Kidney (tissue), 14 donors: ENCODE results near the gene JMJD4. TPM values are rescaled to one million over a fixed set of nuclear protein-coding genes. Genes with fewer than 3 reads are reported as not detected.

Experiments used
- DNase-seq, 5 donors: peaks; one replicate each; pipeline ENCODE4 v3.0.0-alpha.2; 2013 to 2020
- FAIRE-seq: peaks from 2 replicates; lab custom pipeline; 2012; peaks lifted over from hg19 to GRCh38; lab: Jason Lieb, UNC
- H3K27ac ChIP-seq, 2 donors: one replicate each; pipeline ENCODE4 v1.7.0; 2013; ENCODE audit warnings: low read depth in 2 of 2, low read length in 2 of 2, inconsistent platforms in 1 of 2
- H3K27me3 ChIP-seq: one replicate; pipeline ENCODE4 v1.7.1; 2013; ENCODE audit warnings: low read length, inconsistent platforms; ENCODE audit not compliant: control insufficient read depth, insufficient read depth
- H3K36me3 ChIP-seq, 3 donors: one replicate each; pipeline versions ENCODE4 v1.7.0 to v1.7.1; 2013; ENCODE audit warnings: low read length in 3 of 3, control low read depth in 1 of 3, inconsistent platforms in 1 of 3; ENCODE audit not compliant: insufficient read depth in 3 of 3, control insufficient read depth in 2 of 3
- H3K4me1 ChIP-seq, 3 donors: one replicate each; pipeline versions ENCODE4 v1.7.0 to v1.7.1; 2013; ENCODE audit warnings: low read length in 3 of 3, inconsistent platforms in 1 of 3, low read depth in 1 of 3; ENCODE audit not compliant: control insufficient read depth in 2 of 3, insufficient read depth in 2 of 3
- H3K4me3 ChIP-seq, 3 donors: one replicate each; pipeline versions ENCODE4 v1.7.0 to v1.8.1; 2013; ENCODE audit warnings: low read length in 3 of 3, control low read depth in 1 of 3, inconsistent platforms in 1 of 3
- H3K9ac ChIP-seq, 3 donors: one replicate each; pipeline versions ENCODE4 v1.7.0 to v1.7.1; 2013; ENCODE audit warnings: low read length in 3 of 3, control low read depth in 1 of 3, inconsistent platforms in 1 of 3
- H3K9me3 ChIP-seq, 3 donors: one replicate each; pipeline versions ENCODE4 v1.7.0 to v1.7.1; 2013; ENCODE audit warnings: low read length in 3 of 3, control low read depth in 1 of 3, inconsistent platforms in 1 of 3; ENCODE audit not compliant: control insufficient read depth in 2 of 3, insufficient read depth in 1 of 3
- CTCF ChIP-seq: IDR thresholded peaks from 3 replicates; pipeline ENCODE4 v1.5.1; 2012; ENCODE audit warnings: mild to moderate bottlenecking, moderate library complexity, borderline replicate concordance; ENCODE audit not compliant: insufficient read depth; ENCODE audit errors: extremely low read depth
- intact Hi-C: fragments of 100-400 bp; cut with DNase I; formaldehyde crosslinking; loops from one replicate; pipeline ENCODE4 v1.11.1; 2022
- polyA plus RNA-seq: library from polyadenylated mRNA; stranded (reverse); fragments of 350-450 nt; fragmentation: Illumina TruSeq; extraction: RNeasy Lipid Tissue Mini Kit (QIAGEN cat#74804); gene quantifications from one replicate; pipeline ENCODE4 v1.2.3, GENCODE V29; 2014; ENCODE audit warnings: low read depth, low replicate concordance; ENCODE audit not compliant: insufficient read depth
- total RNA-seq: library from RNA; stranded (reverse); fragmentation: NEBNext Ultra II Directional; extraction: Animal tissue kit (Norgen Biotek cat#: 25700); gene quantifications from one replicate; pipeline ENCODE4 v1.2.1, GENCODE V29; 2021
- donor health status: control.
- donor health status: control.
- donor health status: control.
- donor health status: control.
- donor health status: control.
- donor health status: DM: yes; HTN: yes; CAD: no.
- donor health status: Normal renal cell carcinoma (clear cell type).

The JMJD4 gene
- total and polyA plus RNA-seq, 2 donors from 2014 or later = 12.6 to 15.9 TPM

GRCh38 chr1:227726318-227726717 is 8.8 kb downstream of the JMJD4 start:
- TF ChIP-seq CTCF = no peak
- intact Hi-C loops = no loop called here
- no peak for FAIRE-seq

GRCh38 chr1:227725046-227725445 is 10.1 kb downstream of the JMJD4 start:
- intact Hi-C loops = no loop called here
- Histone ChIP-seq H3K9ac (no peak overlapping the region), H3K9me3 (peaks cover 0 to 10% (median 2%) of the 10 kb centered on the region in 3 donors), H3K27me3 (no peaks in the 10 kb centered on the region), H3K4me3 (no peak overlapping the region), H3K36me3 (no peaks in the 10 kb centered on the region), H3K27ac (no peak overlapping the region), H3K4me1 (peaks cover 0 to 15% (median 0%) of the 10 kb centered on the region in 3 donors)
- DNase-seq (no peak), FAIRE-seq (no peak)
- no peak for TF ChIP-seq CTCF

More at GRCh38 chr1:227726318-227726717, 8.8 kb downstream of the JMJD4 start:
- Histone ChIP-seq H3K9ac (no peak overlapping the region), H3K9me3 (peaks cover 0 to 1% (median 0%) of the 10 kb centered on the region in 3 donors), H3K27ac (no peak overlapping the region), H3K4me3 (no peak overlapping the region), H3K4me1 (peaks cover 0 to 22% (median 0%) of the 10 kb centered on the region in 3 donors), H3K36me3 (no peaks in the 10 kb centered on the region), H3K27me3 (no peaks in the 10 kb centered on the region)
- DNase-seq = no peak

GRCh38 chr1:227723474-227723873 is 11.6 kb downstream of the JMJD4 start:
- no peaks in the 10 kb centered on the region for H3K36me3 ChIP-seq
- DNase-seq (no peak), FAIRE-seq (no peak)
- no peak overlapping the region for H3K4me3 ChIP-seq
- no peak overlapping the region for H3K9ac ChIP-seq
- no peak overlapping the region for H3K27ac ChIP-seq
- peaks cover 0 to 3% (median 0%) of the 10 kb centered on the region in 3 donors for H3K4me1 ChIP-seq
- peaks cover 0 to 20% (median 2%) of the 10 kb centered on the region in 3 donors for H3K9me3 ChIP-seq
- no peak for TF ChIP-seq CTCF
- H3K27me3 ChIP-seq = no peaks in the 10 kb centered on the region
- intact Hi-C loops = no loop called here

DNA sequence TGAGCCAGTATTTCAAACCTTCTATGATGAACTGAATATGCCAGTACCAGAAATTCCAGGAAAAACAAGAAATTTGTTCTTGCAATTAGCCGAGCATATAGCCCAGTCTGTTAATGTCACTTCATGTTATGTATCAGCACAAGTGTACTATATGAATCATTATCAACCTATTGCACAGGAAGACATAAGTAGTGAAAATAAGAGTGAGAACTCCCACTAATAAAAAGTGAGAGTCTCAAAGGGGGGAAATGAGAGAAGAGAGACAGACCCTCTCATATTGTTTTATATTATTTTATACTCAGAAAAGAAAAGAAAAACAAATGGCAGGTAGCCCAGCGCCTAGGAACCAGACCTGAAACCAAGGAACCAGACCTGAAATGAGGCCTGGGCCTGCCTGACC is 16.2 kb downstream of the JMJD4 start:
- no peak overlapping the region for H3K9ac ChIP-seq
- no peak for TF ChIP-seq CTCF
- H3K27me3 ChIP-seq = no peaks in the 10 kb centered on the region
- H3K27ac ChIP-seq = no peak overlapping the region
- FAIRE-seq (no peak), DNase-seq (no peak)
- no peak overlapping the region for H3K4me3 ChIP-seq
- H3K4me1 ChIP-seq = no peaks in the 10 kb centered on the region
- intact Hi-C loops = no loop called here
- H3K36me3 ChIP-seq = no peaks in the 10 kb centered on the region
- peaks cover 0 to 33% (median 2%) of the 10 kb centered on the region in 3 donors for H3K9me3 ChIP-seq
